Measurements from ENCODE around the gene CEP126.
A peak's percentile ranks its signal among the peaks of the same experiment; 100 is the strongest.

The CEP126 gene

GRCh38 chr11:101870510-101870909, 44.3 kb upstream of the CEP126 start:
- Histone ChIP-seq H3K9me3 (ENCODE audit: insufficient read depth, low read length) (no peaks in the 10 kb centered on the region), H4K20me1 (ENCODE audit: insufficient read depth, low read length) (no peaks in the 10 kb centered on the region), H3K79me2 (ENCODE audit: low read length) (no peaks in the 10 kb centered on the region), H3K9ac (ENCODE audit: low read length) (no peak overlapping the region), H2AFZ (ENCODE audit: low read depth, low read length) (no peak overlapping the region), H3K27ac (ENCODE audit: low read length) (no peak overlapping the region), H3K4me3 (ENCODE audit: low read length) (no peak overlapping the region), H3K27me3 (ENCODE audit: low read depth, low read length) (no peaks in the 10 kb centered on the region), H3K36me3 (replicated peaks; ENCODE audit: low read depth, low read length) (no peaks in the 10 kb centered on the region), H3K4me2 (ENCODE audit: low read length) (no peak overlapping the region), H3K4me1 (ENCODE audit: low read length) (no peaks in the 10 kb centered on the region)
- TF ChIP-seq EZH2phosphoT487 (IDR thresholded peaks at IDR 0.05; ENCODE audit: low read depth) (no peak), CTCF (IDR thresholded peaks at IDR 0.05; ENCODE audit: low read depth, low read length) (no peak)

- H3K36me3 ChIP-seq (replicated peaks; ENCODE audit: low read depth, low read length): no peaks in the 10 kb centered on the region
- H3K4me2 ChIP-seq (ENCODE audit: low read length): no peak overlapping the region
- no peaks in the 10 kb centered on the region for H3K27me3 ChIP-seq (ENCODE audit: low read depth, low read length)
- H3K9me3 ChIP-seq (ENCODE audit: insufficient read depth, low read length): no peaks in the 10 kb centered on the region
- H3K4me1 ChIP-seq (ENCODE audit: low read length): no peaks in the 10 kb centered on the region
- H2AFZ ChIP-seq (ENCODE audit: low read depth, low read length): no peak overlapping the region
- H3K9ac ChIP-seq (ENCODE audit: low read length): no peak overlapping the region
- no peak overlapping the region for H3K27ac ChIP-seq (ENCODE audit: low read length)
- H3K79me2 ChIP-seq (ENCODE audit: low read length): no peaks in the 10 kb centered on the region
- no peak overlapping the region for H3K4me3 ChIP-seq (ENCODE audit: low read length)
- no peaks in the 10 kb centered on the region for H4K20me1 ChIP-seq (ENCODE audit: insufficient read depth, low read length)
- no peak for TF ChIP-seq CTCF (IDR thresholded peaks at IDR 0.05; ENCODE audit: low read depth, low read length)
- no peak for TF ChIP-seq EZH2phosphoT487 (IDR thresholded peaks at IDR 0.05; ENCODE audit: low read depth)
These were observed 42.5 kb upstream of the CEP126 start for GRCh38 chr11:101872171-101872882.

GRCh38 chr11:101880222-101880621, 34.6 kb upstream of the CEP126 start:
- H3K79me2 ChIP-seq (ENCODE audit: low read length): no peaks in the 10 kb centered on the region
- no peak overlapping the region for H3K9ac ChIP-seq (ENCODE audit: low read length)
- peak overlapping the region; percentile 41; the same call in 1 of the 2 replicates for H3K4me2 ChIP-seq (ENCODE audit: low read length)
- H3K4me1 ChIP-seq (ENCODE audit: low read length): no peaks in the 10 kb centered on the region
- no peak overlapping the region for H3K4me3 ChIP-seq (ENCODE audit: low read length)
- H2AFZ ChIP-seq (ENCODE audit: low read depth, low read length): peak overlapping the region; percentile 91
- H3K27me3 ChIP-seq (ENCODE audit: low read depth, low read length): no peaks in the 10 kb centered on the region
- H3K27ac ChIP-seq (ENCODE audit: low read length): no peak overlapping the region
- no peaks in the 10 kb centered on the region for H4K20me1 ChIP-seq (ENCODE audit: insufficient read depth, low read length)
- H3K36me3 ChIP-seq (replicated peaks; ENCODE audit: low read depth, low read length): no peaks in the 10 kb centered on the region
- no peaks in the 10 kb centered on the region for H3K9me3 ChIP-seq (ENCODE audit: insufficient read depth, low read length)
- TF ChIP-seq EZH2phosphoT487 (IDR thresholded peaks at IDR 0.05; ENCODE audit: low read depth): no peak
- peak; percentile 45 for TF ChIP-seq CTCF (IDR thresholded peaks at IDR 0.05; ENCODE audit: low read depth, low read length)

GRCh38 chr11:101881586-101881985, 33.2 kb upstream of the CEP126 start:
- H2AFZ ChIP-seq (ENCODE audit: low read depth, low read length): no peak overlapping the region
- no peaks in the 10 kb centered on the region for H3K79me2 ChIP-seq (ENCODE audit: low read length)
- no peaks in the 10 kb centered on the region for H4K20me1 ChIP-seq (ENCODE audit: insufficient read depth, low read length)
- no peaks in the 10 kb centered on the region for H3K36me3 ChIP-seq (replicated peaks; ENCODE audit: low read depth, low read length)
- H3K27ac ChIP-seq (ENCODE audit: low read length): no peak overlapping the region
- no peaks in the 10 kb centered on the region for H3K4me1 ChIP-seq (ENCODE audit: low read length)
- no peak overlapping the region for H3K9ac ChIP-seq (ENCODE audit: low read length)
- no peaks in the 10 kb centered on the region for H3K9me3 ChIP-seq (ENCODE audit: insufficient read depth, low read length)
- no peak overlapping the region for H3K4me2 ChIP-seq (ENCODE audit: low read length)
- H3K27me3 ChIP-seq (ENCODE audit: low read depth, low read length): no peaks in the 10 kb centered on the region
- H3K4me3 ChIP-seq (ENCODE audit: low read length): no peak overlapping the region
- no peak for TF ChIP-seq EZH2phosphoT487 (IDR thresholded peaks at IDR 0.05; ENCODE audit: low read depth)
- TF ChIP-seq CTCF (IDR thresholded peaks at IDR 0.05; ENCODE audit: low read depth, low read length): no peak

All from OCI-LY3 (cell line).